Islet precursor cell (in vitro differentiated cells): Measurements from ENCODE around the gene SLC7A6OS.

Source experiments
- DNase-seq: peaks from one replicate; pipeline ENCODE4 v3.0.0-alpha.2; 2018

Gene SLC7A6OS

GRCh38 chr16:68275611-68276191 lies 35.0 kb downstream of the SLC7A6OS start:
- DNase-seq: no peak

- no peak for DNase-seq
These were observed 36.3 kb downstream of the SLC7A6OS start for GRCh38 chr16:68274441-68274840.

GRCh38 chr16:68273896-68274295 lies 36.9 kb downstream of the SLC7A6OS start:
- no peak for DNase-seq

- no peak for DNase-seq
These were observed 37.3 kb downstream of the SLC7A6OS start for GRCh38 chr16:68273459-68273858.

- no peak for DNase-seq
These were observed 38.1 kb downstream of the SLC7A6OS start for GRCh38 chr16:68272507-68273209.

- DNase-seq: no peak
These were observed 40.4 kb downstream of the SLC7A6OS start for GRCh38 chr16:68270353-68270752.

- no peak for DNase-seq
These were observed 41.0 kb downstream of the SLC7A6OS start for GRCh38 chr16:68269793-68270192.

GRCh38 chr16:68267612-68268405 lies 42.9 kb downstream of the SLC7A6OS start:
- no peak for DNase-seq

GRCh38 chr16:68265078-68265920 lies 45.4 kb downstream of the SLC7A6OS start:
- peak; percentile 91 for DNase-seq

- peak; percentile 84 for DNase-seq
These were observed 46.3 kb downstream of the SLC7A6OS start, which contains the start of gene SLC7A6 for GRCh38 chr16:68264128-68265077. Gene SLC7A6 (plus strand): TSS chr16:68264526. CDS start chr16:68274727, 10,201 bp downstream.

- no peak for DNase-seq
These were observed 47.1 kb downstream of the SLC7A6OS start for GRCh38 chr16:68263559-68264127.

GRCh38 chr16:68259007-68259825 lies 51.5 kb downstream of the SLC7A6OS start:
- no peak for DNase-seq

GRCh38 chr16:68257906-68258800 lies 52.6 kb downstream of the SLC7A6OS start:
- peak; percentile 77 for DNase-seq

GRCh38 chr16:68257251-68257905 lies 53.4 kb downstream of the SLC7A6OS start:
- no peak for DNase-seq

- no peak for DNase-seq
These were observed 55.0 kb downstream of the SLC7A6OS start for GRCh38 chr16:68255712-68256111.

- DNase-seq: no peak
These were observed 57.0 kb downstream of the SLC7A6OS start for GRCh38 chr16:68253721-68254120.

GRCh38 chr16:68252383-68252782 lies 58.4 kb downstream of the SLC7A6OS start:
- DNase-seq: no peak

- DNase-seq: no peak
These were observed 58.9 kb downstream of the SLC7A6OS start for GRCh38 chr16:68251832-68252231.

- no peak for DNase-seq
These were observed 59.8 kb downstream of the SLC7A6OS start for GRCh38 chr16:68250951-68251350.
